ENCODE data around the gene MOXD1.

DNA sequence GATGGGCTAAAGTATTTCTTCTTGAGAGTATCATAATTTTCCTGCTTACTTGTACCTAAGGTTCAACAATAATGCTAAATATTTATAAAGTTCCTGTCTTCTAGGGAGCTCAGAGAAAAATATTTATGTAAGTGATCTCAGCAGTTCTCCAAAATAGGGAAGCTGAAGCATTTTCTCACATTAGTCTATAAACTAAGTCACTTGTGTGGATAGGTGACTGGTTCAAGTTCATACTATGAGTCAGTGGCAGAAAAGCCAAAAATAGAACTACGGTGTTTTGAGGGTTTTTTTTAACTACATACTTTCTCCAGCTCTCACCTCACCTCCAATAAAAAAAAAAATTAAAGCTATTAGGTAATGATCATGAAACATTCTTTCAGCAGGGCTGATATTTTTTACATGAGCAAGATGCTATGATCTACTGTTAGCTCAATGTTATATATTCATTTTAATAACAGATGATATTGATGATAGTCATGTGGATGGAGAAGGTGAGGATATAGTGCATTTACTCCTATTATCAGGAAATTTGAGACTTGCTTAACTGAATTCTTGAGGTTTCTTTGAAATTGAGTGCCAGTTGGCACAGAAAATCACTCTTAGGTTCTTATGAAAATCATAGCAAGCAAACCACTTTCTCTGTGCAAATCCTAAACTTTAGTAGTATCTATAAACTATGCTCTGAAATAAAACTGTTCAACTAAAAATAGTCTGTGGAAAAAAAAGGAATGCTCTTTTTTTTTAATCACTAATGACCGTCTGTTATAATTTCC, 4.1 kb upstream of the MOXD1 start:
- no peak for TF ChIP-seq RAD21 (conservative IDR thresholded peaks at IDR 0.05)
- TF ChIP-seq, protein P1, sequence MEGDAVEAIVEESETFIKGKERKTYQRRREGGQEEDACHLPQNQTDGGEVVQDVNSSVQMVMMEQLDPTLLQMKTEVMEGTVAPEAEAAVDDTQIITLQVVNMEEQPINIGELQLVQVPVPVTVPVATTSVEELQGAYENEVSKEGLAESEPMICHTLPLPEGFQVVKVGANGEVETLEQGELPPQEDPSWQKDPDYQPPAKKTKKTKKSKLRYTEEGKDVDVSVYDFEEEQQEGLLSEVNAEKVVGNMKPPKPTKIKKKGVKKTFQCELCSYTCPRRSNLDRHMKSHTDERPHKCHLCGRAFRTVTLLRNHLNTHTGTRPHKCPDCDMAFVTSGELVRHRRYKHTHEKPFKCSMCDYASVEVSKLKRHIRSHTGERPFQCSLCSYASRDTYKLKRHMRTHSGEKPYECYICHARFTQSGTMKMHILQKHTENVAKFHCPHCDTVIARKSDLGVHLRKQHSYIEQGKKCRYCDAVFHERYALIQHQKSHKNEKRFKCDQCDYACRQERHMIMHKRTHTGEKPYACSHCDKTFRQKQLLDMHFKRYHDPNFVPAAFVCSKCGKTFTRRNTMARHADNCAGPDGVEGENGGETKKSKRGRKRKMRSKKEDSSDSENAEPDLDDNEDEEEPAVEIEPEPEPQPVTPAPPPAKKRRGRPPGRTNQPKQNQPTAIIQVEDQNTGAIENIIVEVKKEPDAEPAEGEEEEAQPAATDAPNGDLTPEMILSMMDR (IDR thresholded peaks at IDR 0.05; ENCODE audit: poor library complexity, severe bottlenecking): no peak
- no peak for TF ChIP-seq EZH2 (IDR thresholded peaks at IDR 0.05; ENCODE audit: borderline replicate concordance, insufficient read depth, low read length, poor library complexity, severe bottlenecking)
- TF ChIP-seq TAF1 (IDR thresholded peaks at IDR 0.05; ENCODE audit: low read depth): no peak
- TF ChIP-seq POLR2AphosphoS5 (IDR thresholded peaks at IDR 0.05): no peak
- no peak for TF ChIP-seq EP300 (conservative IDR thresholded peaks at IDR 0.05; ENCODE audit: poor library complexity, severe bottlenecking)
- TF ChIP-seq, protein P2, sequence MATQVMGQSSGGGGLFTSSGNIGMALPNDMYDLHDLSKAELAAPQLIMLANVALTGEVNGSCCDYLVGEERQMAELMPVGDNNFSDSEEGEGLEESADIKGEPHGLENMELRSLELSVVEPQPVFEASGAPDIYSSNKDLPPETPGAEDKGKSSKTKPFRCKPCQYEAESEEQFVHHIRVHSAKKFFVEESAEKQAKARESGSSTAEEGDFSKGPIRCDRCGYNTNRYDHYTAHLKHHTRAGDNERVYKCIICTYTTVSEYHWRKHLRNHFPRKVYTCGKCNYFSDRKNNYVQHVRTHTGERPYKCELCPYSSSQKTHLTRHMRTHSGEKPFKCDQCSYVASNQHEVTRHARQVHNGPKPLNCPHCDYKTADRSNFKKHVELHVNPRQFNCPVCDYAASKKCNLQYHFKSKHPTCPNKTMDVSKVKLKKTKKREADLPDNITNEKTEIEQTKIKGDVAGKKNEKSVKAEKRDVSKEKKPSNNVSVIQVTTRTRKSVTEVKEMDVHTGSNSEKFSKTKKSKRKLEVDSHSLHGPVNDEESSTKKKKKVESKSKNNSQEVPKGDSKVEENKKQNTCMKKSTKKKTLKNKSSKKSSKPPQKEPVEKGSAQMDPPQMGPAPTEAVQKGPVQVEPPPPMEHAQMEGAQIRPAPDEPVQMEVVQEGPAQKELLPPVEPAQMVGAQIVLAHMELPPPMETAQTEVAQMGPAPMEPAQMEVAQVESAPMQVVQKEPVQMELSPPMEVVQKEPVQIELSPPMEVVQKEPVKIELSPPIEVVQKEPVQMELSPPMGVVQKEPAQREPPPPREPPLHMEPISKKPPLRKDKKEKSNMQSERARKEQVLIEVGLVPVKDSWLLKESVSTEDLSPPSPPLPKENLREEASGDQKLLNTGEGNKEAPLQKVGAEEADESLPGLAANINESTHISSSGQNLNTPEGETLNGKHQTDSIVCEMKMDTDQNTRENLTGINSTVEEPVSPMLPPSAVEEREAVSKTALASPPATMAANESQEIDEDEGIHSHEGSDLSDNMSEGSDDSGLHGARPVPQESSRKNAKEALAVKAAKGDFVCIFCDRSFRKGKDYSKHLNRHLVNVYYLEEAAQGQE (IDR thresholded peaks at IDR 0.05; ENCODE audit: borderline replicate concordance): no peak
- no peak for TF ChIP-seq MXI1 (conservative IDR thresholded peaks at IDR 0.05; ENCODE audit: poor library complexity, severe bottlenecking)
- no peak for TF ChIP-seq SMC3 (conservative IDR thresholded peaks at IDR 0.05; ENCODE audit: poor library complexity)
